ENCODE results near the gene SLC16A11. TPM values are rescaled to one million over a fixed set of nuclear protein-coding genes. Genes with fewer than 3 reads are reported as not detected.

Gene SLC16A11
- total and polyA plus RNA-seq, 2 experiments from 2014 or later, result 0.93 to 2.4 TPM

- peak within 1 kb of the TSS; percentile 90 for H3K27ac ChIP-seq
- peak within 1 kb of the TSS; percentile 89 for H3K4me2 ChIP-seq
- peaks cover 9% of the 10 kb centered on the region for H3K79me2 ChIP-seq
- peak within 1 kb of the TSS; percentile 59 for H2AFZ ChIP-seq
- H3K27me3 ChIP-seq, result no peaks in the 10 kb centered on the region
- H4K20me1 ChIP-seq (ENCODE audit: insufficient read depth, poor library complexity, severe bottlenecking), result no peaks in the 10 kb centered on the region
- peak; percentile 99 for DNase-seq (ENCODE audit: low spot score)
- WGBS (ENCODE audit: low lambda C conversion rate, missing lambda C conversion rate), result 1% methylated on average over 46 of the region's 52 CpGs
- no peaks in the 10 kb centered on the region for H3K9me2 ChIP-seq (replicated peaks; ENCODE audit: insufficient read depth)
- H3K9me3 ChIP-seq (ENCODE audit: low read depth), result no peaks in the 10 kb centered on the region
- peak within 1 kb of the TSS; percentile 61 for H3K4me3 ChIP-seq
- H3K4me1 ChIP-seq (ENCODE audit: insufficient read depth), result peaks cover 7% of the 10 kb centered on the region
- H3K36me3 ChIP-seq (replicated peaks; ENCODE audit: insufficient read depth, low read depth), result no peaks in the 10 kb centered on the region
- TF ChIP-seq, protein P1, sequence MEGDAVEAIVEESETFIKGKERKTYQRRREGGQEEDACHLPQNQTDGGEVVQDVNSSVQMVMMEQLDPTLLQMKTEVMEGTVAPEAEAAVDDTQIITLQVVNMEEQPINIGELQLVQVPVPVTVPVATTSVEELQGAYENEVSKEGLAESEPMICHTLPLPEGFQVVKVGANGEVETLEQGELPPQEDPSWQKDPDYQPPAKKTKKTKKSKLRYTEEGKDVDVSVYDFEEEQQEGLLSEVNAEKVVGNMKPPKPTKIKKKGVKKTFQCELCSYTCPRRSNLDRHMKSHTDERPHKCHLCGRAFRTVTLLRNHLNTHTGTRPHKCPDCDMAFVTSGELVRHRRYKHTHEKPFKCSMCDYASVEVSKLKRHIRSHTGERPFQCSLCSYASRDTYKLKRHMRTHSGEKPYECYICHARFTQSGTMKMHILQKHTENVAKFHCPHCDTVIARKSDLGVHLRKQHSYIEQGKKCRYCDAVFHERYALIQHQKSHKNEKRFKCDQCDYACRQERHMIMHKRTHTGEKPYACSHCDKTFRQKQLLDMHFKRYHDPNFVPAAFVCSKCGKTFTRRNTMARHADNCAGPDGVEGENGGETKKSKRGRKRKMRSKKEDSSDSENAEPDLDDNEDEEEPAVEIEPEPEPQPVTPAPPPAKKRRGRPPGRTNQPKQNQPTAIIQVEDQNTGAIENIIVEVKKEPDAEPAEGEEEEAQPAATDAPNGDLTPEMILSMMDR (IDR thresholded peaks at IDR 0.05; ENCODE audit: poor library complexity), result peak; percentile 10
- no peak for TF ChIP-seq EZH2phosphoT487 (IDR thresholded peaks at IDR 0.05; ENCODE audit: low read depth, severe bottlenecking, unreplicated experiment)
These were observed 8.1 kb downstream of the SLC16A11 start, which contains the start of gene SLC16A13 for GRCh38 chr17:7035591-7036368. TSS of gene SLC16A13 (plus strand) at chr17:7036015. CDS start at chr17:7036383, 368 bp downstream.

GRCh38 chr17:7034955-7035590 is 8.8 kb downstream of the SLC16A11 start:
- no peaks in the 10 kb centered on the region for H4K20me1 ChIP-seq (ENCODE audit: insufficient read depth, poor library complexity, severe bottlenecking)
- TF ChIP-seq EZH2 (IDR thresholded peaks at IDR 0.05; ENCODE audit: borderline replicate concordance) (no peak), EZH2phosphoT487 (IDR thresholded peaks at IDR 0.05; ENCODE audit: low read depth, severe bottlenecking, unreplicated experiment) (no peak)
- TF ChIP-seq, protein P1 (IDR thresholded peaks at IDR 0.05; ENCODE audit: poor library complexity), result no peak
- DNase-seq (ENCODE audit: low spot score), result no peak
- peak overlapping the region; percentile 89 for H3K4me2 ChIP-seq
- H2AFZ ChIP-seq, result peak overlapping the region; percentile 54
- H3K27ac ChIP-seq, result peak overlapping the region; percentile 90
- H3K9me3 ChIP-seq (ENCODE audit: low read depth), result no peaks in the 10 kb centered on the region
- 22% methylated on average over 7 of the region's 7 CpGs for WGBS (ENCODE audit: low lambda C conversion rate, missing lambda C conversion rate)
- H3K4me1 ChIP-seq (ENCODE audit: insufficient read depth), result peaks cover 7% of the 10 kb centered on the region
- peak overlapping the region; percentile 39 for H3K4me3 ChIP-seq
- no peaks in the 10 kb centered on the region for H3K9me2 ChIP-seq (replicated peaks; ENCODE audit: insufficient read depth)
- H3K79me2 ChIP-seq, result peaks cover 9% of the 10 kb centered on the region
- H3K27me3 ChIP-seq, result no peaks in the 10 kb centered on the region
- H3K36me3 ChIP-seq (replicated peaks; ENCODE audit: insufficient read depth, low read depth), result no peaks in the 10 kb centered on the region

DNA sequence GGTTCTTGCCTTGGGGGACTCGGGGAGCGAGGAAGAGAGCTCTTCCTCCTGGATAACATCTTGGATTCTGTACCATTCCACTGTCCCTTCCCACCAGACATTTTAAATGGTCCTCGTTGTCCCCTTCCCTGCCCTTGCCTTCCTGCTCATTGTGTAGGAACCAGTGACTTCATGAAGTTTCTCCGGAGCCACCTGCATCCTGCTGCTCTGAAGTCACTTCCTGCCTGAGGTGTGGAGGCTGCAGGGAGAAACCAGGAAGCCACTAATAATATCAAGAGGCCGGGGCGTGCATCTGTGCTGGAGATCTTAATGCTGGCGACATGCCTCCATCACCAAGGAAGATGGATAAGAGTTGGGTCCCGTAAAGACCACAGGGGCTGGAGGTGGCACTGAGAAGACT is 14.2 kb downstream of the SLC16A11 start:
- no peaks in the 10 kb centered on the region for H3K9me2 ChIP-seq (replicated peaks; ENCODE audit: insufficient read depth)
- peaks cover 1% of the 10 kb centered on the region for H3K4me1 ChIP-seq (ENCODE audit: insufficient read depth)
- H4K20me1 ChIP-seq (ENCODE audit: insufficient read depth, poor library complexity, severe bottlenecking), result no peaks in the 10 kb centered on the region
- no peak overlapping the region for H3K4me2 ChIP-seq
- no peaks in the 10 kb centered on the region for H3K79me2 ChIP-seq
- WGBS (ENCODE audit: low lambda C conversion rate, missing lambda C conversion rate), result 95% methylated on average over 8 of the region's 8 CpGs
- no peaks in the 10 kb centered on the region for H3K27me3 ChIP-seq
- DNase-seq (ENCODE audit: low spot score), result no peak
- H3K4me3 ChIP-seq, result no peak overlapping the region
- TF ChIP-seq EZH2 (IDR thresholded peaks at IDR 0.05; ENCODE audit: borderline replicate concordance) (no peak), EZH2phosphoT487 (IDR thresholded peaks at IDR 0.05; ENCODE audit: low read depth, severe bottlenecking, unreplicated experiment) (no peak)
- TF ChIP-seq, protein P1 (IDR thresholded peaks at IDR 0.05; ENCODE audit: poor library complexity), result no peak
- H2AFZ ChIP-seq, result no peak overlapping the region
- H3K27ac ChIP-seq, result no peak overlapping the region
- no peaks in the 10 kb centered on the region for H3K36me3 ChIP-seq (replicated peaks; ENCODE audit: insufficient read depth, low read depth)
- H3K9me3 ChIP-seq (ENCODE audit: low read depth), result no peaks in the 10 kb centered on the region

Measured in hepatocyte (in vitro differentiated cells).